ENCODE data around the gene GALNT17. TPM values are rescaled to one million over a fixed set of nuclear protein-coding genes. Genes with fewer than 3 reads are reported as not detected.

GALNT17 gene
- total and polyA plus RNA-seq, 12 donors, result 0.94 to 37.5 (median 8.1) TPM

DNA sequence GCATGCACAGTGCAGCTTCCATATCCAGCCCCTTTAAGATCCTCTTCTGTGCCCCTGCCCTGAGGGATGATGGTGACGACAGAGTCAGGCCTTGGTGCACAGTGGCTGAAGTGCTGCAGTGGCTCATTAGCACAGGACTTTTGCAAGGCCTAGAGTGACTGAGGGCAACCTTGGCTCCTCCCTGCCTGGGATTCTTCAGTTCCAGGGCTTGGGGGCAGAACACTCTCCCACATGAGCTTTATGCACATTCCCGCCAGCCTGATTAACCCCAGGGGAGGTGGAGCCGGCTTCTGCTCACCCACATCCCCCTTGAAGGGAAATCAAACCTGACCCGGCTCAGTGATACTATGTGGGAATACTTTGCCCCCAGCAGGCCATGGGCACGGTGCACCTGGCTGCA is 253.4 kb downstream of the GALNT17 start:
- TF ChIP-seq, protein P1, sequence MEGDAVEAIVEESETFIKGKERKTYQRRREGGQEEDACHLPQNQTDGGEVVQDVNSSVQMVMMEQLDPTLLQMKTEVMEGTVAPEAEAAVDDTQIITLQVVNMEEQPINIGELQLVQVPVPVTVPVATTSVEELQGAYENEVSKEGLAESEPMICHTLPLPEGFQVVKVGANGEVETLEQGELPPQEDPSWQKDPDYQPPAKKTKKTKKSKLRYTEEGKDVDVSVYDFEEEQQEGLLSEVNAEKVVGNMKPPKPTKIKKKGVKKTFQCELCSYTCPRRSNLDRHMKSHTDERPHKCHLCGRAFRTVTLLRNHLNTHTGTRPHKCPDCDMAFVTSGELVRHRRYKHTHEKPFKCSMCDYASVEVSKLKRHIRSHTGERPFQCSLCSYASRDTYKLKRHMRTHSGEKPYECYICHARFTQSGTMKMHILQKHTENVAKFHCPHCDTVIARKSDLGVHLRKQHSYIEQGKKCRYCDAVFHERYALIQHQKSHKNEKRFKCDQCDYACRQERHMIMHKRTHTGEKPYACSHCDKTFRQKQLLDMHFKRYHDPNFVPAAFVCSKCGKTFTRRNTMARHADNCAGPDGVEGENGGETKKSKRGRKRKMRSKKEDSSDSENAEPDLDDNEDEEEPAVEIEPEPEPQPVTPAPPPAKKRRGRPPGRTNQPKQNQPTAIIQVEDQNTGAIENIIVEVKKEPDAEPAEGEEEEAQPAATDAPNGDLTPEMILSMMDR (IDR thresholded peaks at IDR 0.05), result no peak
- TF ChIP-seq POLR2A (IDR thresholded peaks at IDR 0.05), result no peak
- Histone ChIP-seq H3K9me3 (replicated peaks in 1 of 3) (no peaks in the 10 kb centered on the region), H3K4me1 (replicated peaks in 1 of 2) (no peaks in the 10 kb centered on the region), H3K4me3 (no peak overlapping the region), H3K36me3 (replicated peaks in 1 of 2) (no peaks in the 10 kb centered on the region), H3K27ac (no peak overlapping the region), H3K27me3 (no peaks in the 10 kb centered on the region)
- no peak for DNase-seq
- intact Hi-C loops (cut with DNase I), result no loop called here
- WGBS, 4 donors, result 83 to 92% (median 88%) methylated on average over 4 to 5 of the region's 5 CpGs

DNA sequence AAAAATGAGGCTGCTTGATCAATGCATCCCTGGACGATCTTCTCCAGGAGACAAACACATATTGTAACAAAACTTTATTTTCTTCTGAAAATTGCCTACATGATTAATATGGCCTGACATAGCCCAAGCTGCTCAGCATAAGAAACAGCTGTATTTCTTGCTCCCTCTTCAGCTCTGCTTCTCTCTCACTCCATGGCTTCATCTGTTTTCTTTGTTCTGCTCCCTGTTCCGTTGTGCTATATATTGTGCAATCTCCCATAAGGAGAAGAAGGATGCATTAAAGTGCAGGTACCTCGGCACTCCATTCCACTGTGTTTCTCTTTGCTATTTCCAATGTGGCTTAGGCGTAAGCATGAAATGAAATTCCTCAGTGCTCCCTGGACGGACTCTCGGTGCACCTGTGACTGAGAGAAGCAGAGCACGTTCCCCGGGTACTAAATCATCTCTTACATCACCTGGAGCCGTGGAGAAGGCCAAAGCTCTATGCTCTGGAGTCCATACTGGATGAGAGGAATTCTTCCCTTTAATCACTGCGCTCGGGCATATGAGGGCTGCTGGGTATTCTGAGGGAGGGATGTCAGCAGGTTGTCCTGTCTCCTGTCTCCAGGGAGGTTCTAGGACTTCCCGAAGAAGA is 254.3 kb downstream of the GALNT17 start:
- WGBS, 4 donors, result 83 to 89% (median 87%) methylated on average over 12 of the region's 12 CpGs
- TF ChIP-seq, protein P1 (IDR thresholded peaks at IDR 0.05), result no peak
- no peak for TF ChIP-seq POLR2A (IDR thresholded peaks at IDR 0.05)
- intact Hi-C loops (cut with DNase I), result no loop called here

DNA sequence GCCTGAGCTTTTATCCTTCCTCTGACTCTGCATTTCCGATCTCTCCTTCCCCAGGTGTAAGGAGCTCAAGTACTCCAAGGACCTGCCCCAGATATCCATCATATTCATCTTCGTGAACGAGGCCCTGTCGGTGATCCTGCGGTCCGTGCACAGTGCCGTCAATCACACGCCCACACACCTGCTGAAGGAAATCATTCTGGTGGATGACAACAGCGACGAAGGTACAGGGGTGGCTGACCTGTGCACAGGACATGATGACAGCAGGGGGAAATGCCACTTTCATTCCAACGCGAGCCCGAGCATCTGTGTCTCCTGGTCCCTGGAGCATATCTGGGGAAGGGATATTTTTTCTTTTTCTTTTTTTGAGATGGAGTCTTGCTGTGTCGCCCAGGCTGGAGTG is 256.2 kb downstream of the GALNT17 start:
- TF ChIP-seq, protein P1 (IDR thresholded peaks at IDR 0.05), result no peak
- TF ChIP-seq POLR2A (IDR thresholded peaks at IDR 0.05), result no peak
- no peaks in the 10 kb centered on the region for H3K9me3 ChIP-seq (replicated peaks in 1 of 3)
- no peak for DNase-seq
- no peaks in the 10 kb centered on the region for H3K36me3 ChIP-seq (replicated peaks in 1 of 2)
- H3K4me3 ChIP-seq, result no peak overlapping the region
- H3K4me1 ChIP-seq (replicated peaks in 1 of 2), result no peaks in the 10 kb centered on the region
- H3K27me3 ChIP-seq, result no peaks in the 10 kb centered on the region
- H3K27ac ChIP-seq, result no peak overlapping the region
- WGBS, 4 donors, result 80 to 93% (median 88%) methylated on average over 8 to 14 of the region's 14 CpGs
- intact Hi-C loops (cut with DNase I), result no loop called here

More for the DNA sequence above, 254.3 kb downstream of the GALNT17 start:
- Histone ChIP-seq H3K9me3 (replicated peaks in 1 of 3) (no peaks in the 10 kb centered on the region), H3K27ac (no peak overlapping the region), H3K4me1 (replicated peaks in 1 of 2) (no peaks in the 10 kb centered on the region), H3K27me3 (no peaks in the 10 kb centered on the region), H3K36me3 (replicated peaks in 1 of 2) (no peaks in the 10 kb centered on the region), H3K4me3 (no peak overlapping the region)
- DNase-seq, result no peak

DNA sequence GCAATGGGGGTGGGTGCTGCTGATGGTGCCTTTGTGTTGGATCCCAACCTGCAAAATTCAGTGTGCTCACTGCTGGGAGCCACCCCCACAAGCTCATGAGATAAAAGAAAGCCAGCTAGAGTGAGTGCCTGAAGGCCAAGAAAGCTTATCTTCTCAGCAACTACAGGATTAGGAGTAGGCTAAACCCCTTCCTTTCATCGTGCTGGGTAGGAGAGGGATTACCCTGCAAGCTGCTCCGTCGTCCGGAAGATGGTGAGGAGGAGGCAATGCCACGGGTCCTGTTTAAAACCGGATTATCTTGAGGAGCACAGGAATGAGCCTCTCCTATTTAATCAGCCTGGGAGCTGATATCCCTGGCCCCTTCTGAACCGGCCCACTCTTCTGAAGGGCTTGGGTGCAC is 258.0 kb downstream of the GALNT17 start:
- Histone ChIP-seq H3K4me1 (replicated peaks in 1 of 2) (no peaks in the 10 kb centered on the region), H3K27me3 (no peaks in the 10 kb centered on the region), H3K4me3 (no peak overlapping the region), H3K9me3 (replicated peaks in 1 of 3) (no peaks in the 10 kb centered on the region), H3K36me3 (replicated peaks in 1 of 2) (no peaks in the 10 kb centered on the region), H3K27ac (no peak overlapping the region)
- WGBS, 4 donors, result 89 to 95% (median 91%) methylated on average over 5 to 7 of the region's 7 CpGs
- DNase-seq, result no peak
- intact Hi-C loops (cut with DNase I), result no loop called here
- TF ChIP-seq, protein P1 (IDR thresholded peaks at IDR 0.05), result no peak
- no peak for TF ChIP-seq POLR2A (IDR thresholded peaks at IDR 0.05)
